AML-193 (cell line): Measurements from ENCODE around the gene DNAJC16.
"Not testable (repeated sequence)": the region's sequence is repeated elsewhere in the genome, so short reads cannot be mapped to it uniquely, and the experiment has no call there.

Experiments
- DNase-seq, 2 experiments: peaks; one replicate each; lab custom pipeline; 2025; lab: John Stamatoyannopoulos, UW

The DNAJC16 gene

DNA sequence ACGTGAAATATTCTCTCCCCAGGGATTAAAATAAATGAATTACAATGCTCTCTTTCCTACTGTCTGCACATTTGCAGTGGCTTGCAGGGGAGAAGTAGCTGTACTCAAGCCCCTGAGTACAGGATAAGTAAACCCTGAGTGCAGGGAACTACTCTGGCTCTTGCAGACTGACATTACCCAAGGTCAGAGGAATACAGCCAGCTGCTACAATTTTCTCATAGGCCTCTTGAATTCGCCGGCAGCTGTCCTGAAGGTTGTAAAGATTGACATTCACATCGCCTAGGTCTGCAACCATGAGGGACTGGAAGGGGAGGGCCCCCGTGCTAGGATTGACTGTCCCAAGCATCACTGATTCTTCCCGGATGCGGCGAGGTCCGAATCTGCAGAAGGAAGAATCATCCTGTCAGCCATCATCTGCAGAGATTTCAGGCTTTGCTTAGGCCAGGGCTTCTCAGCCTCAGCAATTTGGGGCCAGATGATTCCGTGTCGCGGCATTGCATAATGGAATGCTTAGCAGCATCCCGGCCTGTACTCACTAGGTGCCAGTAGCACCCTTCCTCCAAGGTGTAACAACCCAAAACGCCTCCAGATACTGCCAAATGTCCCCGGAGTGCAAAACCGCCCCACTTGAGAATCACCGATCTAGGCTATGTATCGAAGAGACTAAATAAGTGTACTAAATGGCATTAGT is 56.5 kb downstream of the DNAJC16 start:
- no peak for DNase-seq

- peak; percentile 34 to 41 for DNase-seq
Observed at GRCh38 chr1:15584489-15585363, 58.1 kb downstream of the DNAJC16 start, which contains the start of gene AGMAT. Gene AGMAT, minus strand, starts transcription at chr1:15585051. Its CDS starts 84 bp downstream, at chr1:15584967.

DNA sequence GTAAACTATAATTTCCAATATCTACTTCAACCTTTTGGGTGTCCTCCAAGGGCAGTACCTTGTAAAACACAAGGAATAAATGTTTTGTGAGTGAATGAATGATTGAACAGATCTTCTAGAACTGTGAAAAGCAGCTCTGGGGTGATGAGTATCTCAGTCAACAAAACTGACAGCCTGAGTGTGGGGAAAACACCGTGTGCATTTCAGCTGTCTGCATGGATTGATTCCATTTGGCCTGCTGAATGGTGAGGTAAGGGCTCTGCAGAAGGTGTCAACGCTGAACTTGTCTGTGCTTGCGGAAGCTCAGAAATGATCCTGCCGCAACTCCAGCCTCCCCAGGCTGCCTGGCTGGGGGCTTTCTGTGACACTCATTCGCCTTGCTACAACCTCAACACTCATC is 65.6 kb downstream of the DNAJC16 start:
- DNase-seq, result no peak

GRCh38 chr1:15595809-15596617 is 69.4 kb downstream of the DNAJC16 start:
- no peak for DNase-seq

DNA sequence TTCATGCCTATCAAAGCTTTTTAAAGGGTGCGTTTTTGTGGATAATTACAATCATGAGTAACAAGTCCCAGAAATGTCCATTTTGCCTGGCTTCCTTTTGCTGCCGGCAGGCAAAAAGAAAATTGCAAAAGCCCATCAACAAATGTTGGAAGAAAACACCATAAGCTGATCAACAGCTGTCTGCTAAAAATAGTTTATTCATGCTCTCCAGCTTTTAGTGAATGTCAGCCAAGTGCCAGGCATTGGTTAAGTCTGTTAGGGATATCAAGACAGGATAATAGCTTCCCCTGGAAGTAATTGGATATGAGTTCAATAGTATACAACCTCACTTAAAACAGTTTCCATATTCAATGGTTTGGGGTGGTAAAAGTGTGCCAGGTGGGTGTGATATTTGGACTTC is 71.8 kb downstream of the DNAJC16 start:
- no peak for DNase-seq

- DNase-seq, result peak; percentile 12 to 59
Observed at GRCh38 chr1:15603050-15603965, 76.7 kb downstream of the DNAJC16 start.

DNA sequence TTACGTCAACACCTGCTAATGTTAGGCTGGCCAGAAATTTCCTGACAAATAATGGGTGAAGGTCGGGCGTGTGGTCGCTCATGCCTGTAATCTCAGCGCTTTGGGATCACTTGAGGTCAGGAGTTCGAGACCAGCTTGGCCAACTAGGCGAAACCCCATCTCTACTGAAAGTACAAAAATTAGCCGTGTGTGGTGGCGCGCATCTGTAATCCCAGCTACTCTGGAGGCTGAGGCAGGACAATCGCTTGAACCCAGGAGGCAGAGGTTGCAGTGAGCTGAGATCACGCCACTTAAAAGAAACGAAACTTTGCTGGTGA is 77.3 kb downstream of the DNAJC16 start:
- not testable (repeated sequence) for DNase-seq

DNA sequence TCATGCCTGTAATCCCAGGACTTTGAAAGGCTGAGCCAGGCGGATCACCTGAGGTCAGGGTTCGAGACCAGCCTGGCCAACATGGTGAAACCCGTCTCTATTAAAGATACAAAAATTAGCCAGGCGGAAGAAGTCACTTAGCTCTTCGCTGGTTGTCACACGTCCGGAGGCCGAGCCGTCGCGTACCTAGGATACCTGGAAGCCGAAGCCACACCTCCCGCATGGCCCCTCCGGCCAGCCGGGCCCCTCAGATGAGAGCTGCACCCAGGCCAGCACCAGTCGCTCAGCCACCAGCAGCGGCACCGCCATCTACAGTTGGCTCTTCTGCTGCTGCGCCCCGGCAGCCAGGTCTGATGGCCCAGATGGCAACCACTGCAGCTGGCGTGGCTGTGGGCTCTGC is 77.8 kb downstream of the DNAJC16 start:
- DNase-seq, result not testable (repeated sequence)

- DNase-seq, result no peak
Observed at GRCh38 chr1:15605398-15606383, 79.0 kb downstream of the DNAJC16 start.

DNA sequence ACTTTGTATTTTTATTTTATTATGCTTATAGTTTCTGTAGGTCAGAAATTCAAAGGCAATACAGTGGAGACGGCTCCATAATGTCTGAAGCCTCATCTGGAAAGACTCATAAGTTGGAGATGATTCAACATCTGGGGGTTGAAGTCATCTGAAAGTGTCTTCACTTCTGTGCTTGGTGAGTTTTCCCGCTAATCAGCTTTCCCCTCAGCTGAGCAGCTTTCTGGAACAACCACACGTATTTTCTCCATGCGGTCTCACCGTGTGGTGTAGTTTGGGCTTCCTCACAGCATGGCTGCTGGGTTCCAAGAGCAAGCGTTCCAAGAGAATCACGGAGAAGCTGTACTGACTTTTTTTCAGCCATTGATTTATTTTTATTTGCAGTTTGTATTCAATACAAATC is 83.0 kb downstream of the DNAJC16 start:
- DNase-seq, result no peak

GRCh38 chr1:15610167-15610566 is 83.5 kb downstream of the DNAJC16 start:
- no peak for DNase-seq

DNA sequence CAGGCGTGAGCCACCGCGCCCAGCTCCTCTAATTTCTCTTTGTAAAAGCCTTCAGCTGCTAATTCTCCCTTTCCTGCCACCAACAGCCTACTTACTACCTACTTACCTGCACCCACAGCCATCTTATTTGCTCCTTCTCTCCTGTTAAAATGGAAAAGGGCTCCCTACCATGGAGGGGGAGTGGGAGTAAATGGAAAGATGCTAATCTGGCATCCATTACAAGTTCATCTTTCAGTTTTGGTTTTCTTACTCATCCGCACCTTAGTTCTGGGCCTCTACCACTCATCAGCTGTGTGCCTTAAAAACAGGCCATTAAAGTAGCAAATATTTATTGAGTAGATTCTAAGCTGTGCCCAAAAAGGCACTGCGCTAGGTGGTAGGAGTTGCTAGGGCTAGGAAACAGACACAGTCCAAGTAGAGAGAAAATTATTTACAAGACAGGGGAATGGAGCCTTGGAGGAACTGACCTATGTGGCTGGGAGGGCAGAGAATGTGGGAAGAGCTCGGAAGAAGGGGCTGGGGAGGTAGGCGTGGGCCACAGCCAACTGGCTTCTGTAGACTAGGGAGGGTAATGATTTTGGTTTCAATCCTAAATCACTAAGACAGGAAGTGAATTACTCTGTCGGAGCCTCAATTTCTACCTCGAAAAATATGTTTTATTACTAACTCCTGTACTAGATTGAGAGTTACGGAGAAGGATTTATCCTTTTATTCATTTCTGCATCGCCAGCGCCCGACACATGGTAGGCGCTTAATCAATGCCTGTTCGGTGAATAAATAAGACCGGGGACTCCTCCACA is 89.9 kb downstream of the DNAJC16 start:
- DNase-seq, result no peak

DNA sequence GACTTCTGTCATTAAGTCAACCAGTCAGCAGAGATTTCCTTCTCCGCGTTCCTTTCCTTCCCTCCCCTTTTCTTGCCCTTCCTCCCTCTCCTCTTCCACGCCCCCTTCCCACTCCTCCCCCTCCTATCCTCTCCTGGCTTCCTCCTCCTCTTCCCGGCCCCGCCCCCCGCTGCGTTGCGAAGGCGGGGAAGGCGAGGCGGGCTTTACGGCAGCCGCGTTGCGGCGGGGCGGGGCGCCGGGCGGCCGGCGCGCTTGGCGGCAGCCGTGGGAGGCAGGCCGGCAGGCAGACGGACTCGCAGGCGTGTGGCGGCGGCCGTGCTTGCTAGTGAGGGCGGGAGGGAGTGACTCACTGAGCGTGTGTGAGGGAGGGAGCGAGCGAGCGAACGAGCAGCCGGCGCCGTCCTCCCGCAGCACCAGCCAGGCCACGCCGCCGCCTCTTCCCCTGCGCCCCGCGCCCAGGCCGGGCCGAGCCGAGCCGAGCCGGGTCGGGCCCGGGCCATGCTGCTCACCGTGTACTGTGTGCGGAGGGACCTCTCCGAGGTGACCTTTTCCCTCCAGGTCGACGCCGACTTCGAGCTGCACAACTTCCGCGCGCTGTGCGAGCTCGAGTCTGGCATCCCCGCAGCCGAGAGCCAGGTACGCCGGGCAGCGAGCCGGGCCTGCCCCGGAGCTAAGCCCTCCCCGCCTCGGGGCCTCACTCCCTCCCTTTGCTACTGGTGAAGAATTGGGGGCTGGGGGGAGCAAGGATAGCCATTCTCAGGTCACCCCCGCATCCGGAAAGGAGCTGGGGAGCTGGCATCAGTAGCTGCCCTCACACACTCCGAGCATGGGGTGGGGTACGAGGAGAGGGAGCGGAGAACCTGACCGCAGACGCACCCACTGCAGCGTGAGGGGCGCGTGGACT is 90.8 kb downstream of the DNAJC16 start, which contains the start of gene DDI2:
Gene DDI2 (plus strand): TSS at position 286 of the 904 bp plus-strand sequence. CDS start 213 bp downstream, at position 499.
- DNase-seq, result peak; percentile 88

- DNase-seq, result no peak
Observed at GRCh38 chr1:15618077-15618654, 91.5 kb downstream of the DNAJC16 start.

- DNase-seq, result no peak
Observed at GRCh38 chr1:15618655-15619525, 92.2 kb downstream of the DNAJC16 start.

- DNase-seq, result no peak
Observed at GRCh38 chr1:15620155-15620545, 93.5 kb downstream of the DNAJC16 start.
